EH (cell line): ENCODE measurements around the gene TRIM28.
"Not testable (repeated sequence)": the region's sequence is repeated elsewhere in the genome, so short reads cannot be mapped to it uniquely, and the experiment has no call there.

Experiments used
- DNase-seq: peaks from one replicate; pipeline ENCODE4 v3.0.0-alpha.2; 2015; ENCODE audit warnings: low read depth

The TRIM28 gene

GRCh38 chr19:58543826-58544590 lies at the start of gene TRIM28:
TRIM28 (plus strand) TSS chr19:58544064; CDS start chr19:58544758, 694 bp downstream.
- DNase-seq, result peak; percentile 99

- no peak for DNase-seq
Observed at GRCh38 chr19:58497634-58498170, 46.2 kb upstream of the TRIM28 start.

GRCh38 chr19:58498316-58499020 lies 45.4 kb upstream of the TRIM28 start:
- no peak for DNase-seq

GRCh38 chr19:58499021-58499927 lies 44.6 kb upstream of the TRIM28 start:
- DNase-seq, result peak; percentile 99

GRCh38 chr19:58500242-58500641 lies 43.6 kb upstream of the TRIM28 start:
- DNase-seq, result no peak

GRCh38 chr19:58507602-58508223 lies 36.2 kb upstream of the TRIM28 start:
- not testable (repeated sequence) for DNase-seq

GRCh38 chr19:58509731-58510083 lies 34.2 kb upstream of the TRIM28 start:
- DNase-seq, result no peak

- no peak for DNase-seq
Observed at GRCh38 chr19:58510084-58510862, 33.6 kb upstream of the TRIM28 start.

GRCh38 chr19:58511353-58512208 lies 32.3 kb upstream of the TRIM28 start, which contains the start of gene SLC27A5:
SLC27A5 (minus strand) TSS chr19:58511992; CDS start chr19:58511955, 37 bp downstream.
- no peak for DNase-seq

GRCh38 chr19:58513213-58513693 lies 30.6 kb upstream of the TRIM28 start:
- no peak for DNase-seq

- DNase-seq, result peak; percentile 59
Observed at GRCh38 chr19:58513694-58514563, 29.9 kb upstream of the TRIM28 start.

GRCh38 chr19:58514564-58515022 lies 29.3 kb upstream of the TRIM28 start:
- no peak for DNase-seq

- no peak for DNase-seq
Observed at GRCh38 chr19:58515259-58515658, 28.6 kb upstream of the TRIM28 start.

GRCh38 chr19:58516246-58516836 lies 27.5 kb upstream of the TRIM28 start:
- DNase-seq, result no peak

- no peak for DNase-seq
Observed at GRCh38 chr19:58516964-58517833, 26.7 kb upstream of the TRIM28 start.

- DNase-seq, result peak; percentile 11
Observed at GRCh38 chr19:58518256-58519086, 25.4 kb upstream of the TRIM28 start.
